Measurements from ENCODE around the gene GGT7.

DNA sequence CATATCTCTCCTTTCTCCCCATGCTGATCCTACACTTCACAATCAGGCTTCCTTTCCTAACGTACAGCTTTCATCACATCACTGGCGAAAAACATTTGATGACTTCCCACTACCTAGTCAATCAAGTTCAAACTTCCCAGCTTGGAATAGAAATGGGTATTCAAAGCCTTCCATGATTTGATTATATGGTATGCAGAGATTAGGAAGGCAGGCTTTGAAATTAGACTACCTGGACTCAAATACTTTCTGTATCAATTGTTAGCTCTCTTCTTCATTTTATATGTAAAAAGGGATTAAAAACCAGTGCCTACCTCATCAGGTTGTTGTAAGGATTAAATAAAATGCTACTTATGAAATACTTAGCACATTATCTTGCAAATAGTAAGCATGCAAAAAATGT, 54.9 kb downstream of the GGT7 start:
- TF ChIP-seq, protein P1, sequence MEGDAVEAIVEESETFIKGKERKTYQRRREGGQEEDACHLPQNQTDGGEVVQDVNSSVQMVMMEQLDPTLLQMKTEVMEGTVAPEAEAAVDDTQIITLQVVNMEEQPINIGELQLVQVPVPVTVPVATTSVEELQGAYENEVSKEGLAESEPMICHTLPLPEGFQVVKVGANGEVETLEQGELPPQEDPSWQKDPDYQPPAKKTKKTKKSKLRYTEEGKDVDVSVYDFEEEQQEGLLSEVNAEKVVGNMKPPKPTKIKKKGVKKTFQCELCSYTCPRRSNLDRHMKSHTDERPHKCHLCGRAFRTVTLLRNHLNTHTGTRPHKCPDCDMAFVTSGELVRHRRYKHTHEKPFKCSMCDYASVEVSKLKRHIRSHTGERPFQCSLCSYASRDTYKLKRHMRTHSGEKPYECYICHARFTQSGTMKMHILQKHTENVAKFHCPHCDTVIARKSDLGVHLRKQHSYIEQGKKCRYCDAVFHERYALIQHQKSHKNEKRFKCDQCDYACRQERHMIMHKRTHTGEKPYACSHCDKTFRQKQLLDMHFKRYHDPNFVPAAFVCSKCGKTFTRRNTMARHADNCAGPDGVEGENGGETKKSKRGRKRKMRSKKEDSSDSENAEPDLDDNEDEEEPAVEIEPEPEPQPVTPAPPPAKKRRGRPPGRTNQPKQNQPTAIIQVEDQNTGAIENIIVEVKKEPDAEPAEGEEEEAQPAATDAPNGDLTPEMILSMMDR (IDR thresholded peaks at IDR 0.05) = no peak
- no peak for TF ChIP-seq POLR2A (IDR thresholded peaks at IDR 0.05)
